AG04450 (cell line): ENCODE results near the gene SF3A2. TPM values are rescaled to one million over a fixed set of nuclear protein-coding genes. Genes with fewer than 3 reads are reported as not detected.
A peak's percentile ranks its signal among the peaks of the same experiment; 100 is the strongest.

Experiments used
- CTCF ChIA-PET: fragments of 300-600, 350-600 bp; formaldehyde crosslinking; extraction: SDS; loops from one replicate; lab custom pipeline; 2022; ENCODE audit warnings: antibody characterized with exemption, inconsistent platforms; lab: Charles Lee
- POLR2A ChIA-PET: fragments of 350-600 bp; formaldehyde crosslinking; extraction: SDS; loops from one replicate; lab custom pipeline; 2021; ENCODE audit warnings: antibody characterized with exemption, inconsistent platforms; lab: Yijun Ruan, JAX
- DNase-seq: peaks from one replicate; pipeline ENCODE4 v3.0.0-alpha.2; 2011; ENCODE audit warnings: low read depth, low spot score
- H3K27ac ChIP-seq: one replicate; pipeline ENCODE4 v1.5.1; 2012; ENCODE audit warnings: low read depth, low read length, control low read depth
- H3K27me3 ChIP-seq: one replicate; pipeline ENCODE4 v1.6.0; 2012; ENCODE audit warnings: low read length; ENCODE audit not compliant: control insufficient read depth, insufficient read depth
- H3K4me3 ChIP-seq: 2 replicates; pipeline ENCODE4 v1.5.1; 2011; ENCODE audit warnings: mild to moderate bottlenecking, low read depth, low read length, control low read depth
- H3K9me3 ChIP-seq: 2 replicates; pipeline ENCODE4 v1.5.1; 2012; ENCODE audit warnings: low read length; ENCODE audit not compliant: control insufficient read depth, insufficient read depth
- polyA plus RNA-seq: library from polyadenylated mRNA; depleted of rRNA; stranded (reverse); fragments of >200 nt; gene quantifications from 2 replicates; pipeline ENCODE4 v1.2.3, GENCODE V29; 2011
- TF ChIP-seq, protein P1 (sequence below): IDR thresholded peaks from 2 replicates; pipeline ENCODE4 v1.5.1; 2011; ENCODE audit warnings: low read depth, low read length, control low read depth, inconsistent platforms

SF3A2 gene
- polyA plus RNA-seq, 1 experiment: 7.0 TPM

DNA sequence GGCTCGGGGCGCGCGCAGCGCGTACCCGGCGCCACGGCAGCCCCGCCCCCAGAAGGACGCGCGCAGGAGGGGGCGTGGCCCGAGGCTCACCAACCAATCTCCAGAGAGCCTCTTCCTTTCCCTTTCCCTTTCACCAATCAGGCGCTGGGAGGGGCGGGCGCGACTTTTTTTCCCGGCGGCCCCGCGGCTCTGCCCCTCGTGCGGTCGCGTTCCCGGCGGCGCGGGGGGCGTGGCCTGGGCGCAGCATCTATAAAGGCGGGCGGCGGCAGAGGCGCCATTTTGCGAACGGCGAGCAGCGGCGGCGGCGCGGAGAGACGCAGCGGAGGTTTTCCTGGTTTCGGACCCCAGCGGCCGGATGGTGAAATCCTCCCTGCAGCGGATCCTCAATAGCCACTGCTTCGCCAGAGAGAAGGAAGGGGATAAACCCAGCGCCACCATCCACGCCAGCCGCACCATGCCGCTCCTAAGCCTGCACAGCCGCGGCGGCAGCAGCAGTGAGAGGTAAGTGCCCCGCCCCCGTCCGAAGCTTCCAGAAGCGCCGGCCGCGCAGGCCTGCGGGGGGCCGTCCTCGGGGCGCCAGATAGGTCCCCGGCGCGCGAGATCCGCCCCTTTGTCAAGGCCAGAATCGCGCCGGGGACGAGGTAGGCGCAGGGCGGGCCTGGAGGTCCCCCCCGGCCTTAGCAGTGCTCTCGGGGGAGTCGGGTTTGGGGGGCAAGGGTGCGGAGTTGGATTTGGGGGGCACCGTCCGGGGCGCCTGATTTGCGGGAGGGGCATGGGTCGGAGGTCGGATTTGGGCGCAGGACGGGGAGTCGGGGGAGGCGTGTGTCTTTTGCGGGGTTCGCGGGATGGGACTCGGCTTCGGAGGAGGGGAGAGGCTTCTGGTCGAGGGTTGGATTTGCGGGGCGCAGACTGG is 32.9 kb downstream of the SF3A2 start:
- ChIA-PET POLR2A (interaction anchor here (0.6 to 1.1 kb wide), 5 partner anchors 15 to 207 kb away, joined by 3 to 5 read pairs (median 3); partner anchors contain the start of genes AP3D1, GADD45B and PLEKHJ1), CTCF (no interaction called here)
- Histone ChIP-seq H3K27me3 (no peaks in the 10 kb centered on the region), H3K27ac (peak overlapping the region; percentile 75), H3K4me3 (peak overlapping the region; percentile 98), H3K9me3 (peaks cover 11% of the 10 kb centered on the region; the same call in 1 of the 2 replicates)
- DNase-seq: peak; percentile 89
- TF ChIP-seq, protein P1, sequence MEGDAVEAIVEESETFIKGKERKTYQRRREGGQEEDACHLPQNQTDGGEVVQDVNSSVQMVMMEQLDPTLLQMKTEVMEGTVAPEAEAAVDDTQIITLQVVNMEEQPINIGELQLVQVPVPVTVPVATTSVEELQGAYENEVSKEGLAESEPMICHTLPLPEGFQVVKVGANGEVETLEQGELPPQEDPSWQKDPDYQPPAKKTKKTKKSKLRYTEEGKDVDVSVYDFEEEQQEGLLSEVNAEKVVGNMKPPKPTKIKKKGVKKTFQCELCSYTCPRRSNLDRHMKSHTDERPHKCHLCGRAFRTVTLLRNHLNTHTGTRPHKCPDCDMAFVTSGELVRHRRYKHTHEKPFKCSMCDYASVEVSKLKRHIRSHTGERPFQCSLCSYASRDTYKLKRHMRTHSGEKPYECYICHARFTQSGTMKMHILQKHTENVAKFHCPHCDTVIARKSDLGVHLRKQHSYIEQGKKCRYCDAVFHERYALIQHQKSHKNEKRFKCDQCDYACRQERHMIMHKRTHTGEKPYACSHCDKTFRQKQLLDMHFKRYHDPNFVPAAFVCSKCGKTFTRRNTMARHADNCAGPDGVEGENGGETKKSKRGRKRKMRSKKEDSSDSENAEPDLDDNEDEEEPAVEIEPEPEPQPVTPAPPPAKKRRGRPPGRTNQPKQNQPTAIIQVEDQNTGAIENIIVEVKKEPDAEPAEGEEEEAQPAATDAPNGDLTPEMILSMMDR: 0 out of 2 replicates have a peak, but pooled peaks have one; percentile 7

DNA sequence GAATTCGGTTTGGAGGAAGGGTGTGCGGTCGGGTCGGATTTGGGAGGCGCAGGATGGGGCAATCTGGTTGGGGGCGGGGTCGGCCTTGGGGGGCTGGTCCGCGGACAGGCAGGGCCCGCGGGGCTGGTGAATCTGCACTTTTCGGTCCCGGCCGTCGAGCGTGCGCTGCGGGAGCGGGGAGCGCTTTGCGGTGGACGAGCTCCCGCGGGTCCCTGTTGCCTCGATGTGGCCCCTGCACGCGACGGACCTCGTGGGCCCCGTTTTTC is 33.5 kb downstream of the SF3A2 start:
- H3K9me3 ChIP-seq: peaks cover 11% of the 10 kb centered on the region; the same call in 1 of the 2 replicates
- no peak for DNase-seq
- peak overlapping the region; percentile 98 for H3K4me3 ChIP-seq
- POLR2A ChIA-PET: interaction anchor here (0.6 to 1.7 kb wide), 6 partner anchors 12 to 206 kb away, joined by 3 to 7 read pairs (median 3); partner anchors contain the start of genes GADD45B, PEAK3 and PLEKHJ1
- CTCF ChIA-PET: no interaction called here
- no peaks in the 10 kb centered on the region for H3K27me3 ChIP-seq
- H3K27ac ChIP-seq: peak overlapping the region; percentile 75
- TF ChIP-seq, protein P1: no peak

DNA sequence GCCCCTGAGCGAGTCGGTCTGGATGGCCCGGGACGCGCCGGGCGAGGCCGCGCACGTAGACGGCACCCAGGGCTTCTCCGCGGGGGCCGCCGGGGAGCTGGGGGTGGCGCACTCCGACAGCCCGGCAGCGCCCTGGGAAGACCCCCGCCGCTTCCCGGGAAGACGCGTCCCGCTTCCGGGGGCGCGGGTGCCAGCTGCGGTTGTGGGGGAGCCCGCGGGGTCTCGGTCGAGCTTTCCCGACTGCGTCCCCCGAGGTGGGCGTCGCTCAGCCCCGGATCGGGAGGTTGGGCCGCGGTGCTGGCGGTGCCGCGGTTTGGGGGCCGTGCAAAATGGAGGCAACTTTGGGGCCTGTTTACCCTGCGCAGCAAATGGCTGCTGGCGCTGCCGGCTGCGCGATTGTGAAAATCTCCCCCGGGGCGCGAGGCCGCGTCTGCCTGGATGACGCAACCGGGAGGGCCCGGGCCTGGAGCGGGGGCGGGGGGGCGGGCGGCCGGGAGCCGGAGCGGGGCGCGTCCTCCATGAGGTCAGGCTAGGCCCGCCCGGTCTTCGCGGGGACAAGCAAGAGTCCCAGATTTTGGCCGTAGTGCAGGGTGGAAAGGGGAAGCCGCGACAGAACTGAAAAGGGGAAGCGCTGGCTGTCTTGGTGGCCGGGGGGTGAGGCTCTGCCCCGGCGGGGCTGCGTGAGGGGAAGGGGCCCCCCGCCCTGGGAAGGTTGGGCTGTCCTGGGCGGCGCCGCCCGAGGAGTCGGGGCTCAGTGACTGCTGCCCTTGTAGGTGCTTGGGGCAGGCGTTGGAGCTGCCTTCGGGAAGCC is 34.0 kb downstream of the SF3A2 start:
- H3K27me3 ChIP-seq: no peaks in the 10 kb centered on the region
- peak; percentile 58 for DNase-seq
- peaks cover 11% of the 10 kb centered on the region; the same call in 1 of the 2 replicates for H3K9me3 ChIP-seq
- ChIA-PET POLR2A (interaction anchor here (1.0 to 1.7 kb wide), 4 partner anchors 11 to 206 kb away, joined by 3 to 7 read pairs (median 4); partner anchors contain the start of genes GADD45B and PEAK3), CTCF (interaction anchor here (0.6 to 1.4 kb wide), 2 partner anchors 12 to 115 kb away, joined by 3 read pairs; no protein-coding TSS in a partner anchor)
- TF ChIP-seq, protein P1: no peak
- H3K27ac ChIP-seq: peak overlapping the region; percentile 75
- H3K4me3 ChIP-seq: peak overlapping the region; percentile 98

DNA sequence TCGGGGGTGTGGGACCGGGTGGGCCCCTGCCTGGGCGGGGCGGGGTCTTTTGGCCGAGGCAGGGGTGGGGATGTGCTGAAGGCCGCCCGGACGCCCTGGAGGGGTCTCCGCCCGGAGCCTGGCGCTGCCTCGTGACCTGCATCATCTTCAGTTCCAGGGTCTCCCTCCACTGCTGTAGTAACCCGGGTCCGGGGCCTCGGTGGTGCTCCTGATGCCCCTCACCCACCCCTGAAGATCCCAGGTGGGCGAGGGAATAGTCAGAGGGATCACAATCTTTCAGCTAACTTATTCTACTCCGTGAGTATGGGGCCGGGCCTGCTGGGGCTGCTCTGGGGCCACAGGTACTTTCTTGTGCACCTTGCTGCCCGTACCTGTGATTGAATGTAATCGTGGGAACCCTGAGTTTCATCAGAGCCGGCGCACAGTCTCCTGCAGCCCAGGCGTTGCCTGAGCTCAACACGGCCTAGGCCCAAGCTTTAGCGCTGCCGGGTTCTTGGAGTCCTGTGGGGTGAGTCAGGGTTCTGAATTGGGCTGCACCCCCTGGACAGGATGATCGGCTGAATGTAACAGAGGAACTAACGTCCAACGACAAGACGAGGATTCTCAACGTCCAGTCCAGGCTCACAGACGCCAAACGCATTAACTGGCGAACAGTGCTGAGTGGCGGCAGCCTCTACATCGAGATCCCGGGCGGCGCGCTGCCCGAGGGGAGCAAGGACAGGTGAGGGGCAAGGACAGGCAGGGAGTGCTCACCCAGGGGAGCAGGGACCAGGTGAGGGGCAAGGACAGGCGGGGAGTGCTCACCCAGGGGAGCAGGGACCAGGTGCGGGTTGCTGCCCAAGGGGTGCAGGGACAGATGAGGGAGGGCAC is 34.8 kb downstream of the SF3A2 start:
- ChIA-PET POLR2A (interaction anchor here (1.1 to 1.7 kb wide), 4 partner anchors 11 to 32 kb away, joined by 3 to 7 read pairs (median 4); partner anchors contain the start of gene PEAK3), CTCF (interaction anchor here (0.6 to 1.4 kb wide), 2 partner anchors 13 to 116 kb away, joined by 3 read pairs; no protein-coding TSS in a partner anchor)
- TF ChIP-seq, protein P1: no peak
- Histone ChIP-seq H3K27me3 (no peaks in the 10 kb centered on the region), H3K9me3 (peaks cover 11% of the 10 kb centered on the region; the same call in 1 of the 2 replicates), H3K4me3 (peak overlapping the region; percentile 98), H3K27ac (peak overlapping the region; percentile 39)
- no peak for DNase-seq
